IMR-90 (cell line): ENCODE measurements around the gene GLDC.

Experiments used
- CTCF ChIP-seq: conservative IDR thresholded peaks from 2 replicates; pipeline ENCODE4 v1.5.1; 2012; ENCODE audit warnings: mild to moderate bottlenecking, low read depth, low read length, improper control_type of control experiment
- FOS ChIP-seq: fragments of 150-350 bp; IDR thresholded peaks from 2 replicates; pipeline ENCODE4 v1.6.1; 2016; ENCODE audit warnings: low read depth, low read length
- MAFK ChIP-seq: IDR thresholded peaks from 2 replicates; pipeline ENCODE4 v1.6.1; 2012; ENCODE audit warnings: low read depth, low read length, improper control_type of control experiment
- MXI1 ChIP-seq: IDR thresholded peaks from 2 replicates; pipeline ENCODE4 v1.6.1; 2012; ENCODE audit warnings: low read depth, mild to moderate bottlenecking, low read length, moderate library complexity, borderline replicate concordance
- POLR2A ChIP-seq: IDR thresholded peaks from 2 replicates; pipeline ENCODE4 v1.6.1; 2012; ENCODE audit warnings: mild to moderate bottlenecking, low read depth, low read length
- RAD21 ChIP-seq: IDR thresholded peaks from 2 replicates; pipeline ENCODE4 v1.6.1; 2012; ENCODE audit warnings: low read length, improper control_type of control experiment
- SMC3 ChIP-seq: fragments of 150-350 bp; IDR thresholded peaks from 2 replicates; pipeline ENCODE4 v1.6.1; 2016; ENCODE audit warnings: low read depth, mild to moderate bottlenecking, antibody characterized with exemption, low read length, moderate library complexity
- TF ChIP-seq, protein P1 (sequence below): fragments of 150-350 bp; IDR thresholded peaks from 2 replicates; pipeline ENCODE4 v1.6.1; 2016; ENCODE audit warnings: low read depth, mild to moderate bottlenecking, low read length, moderate library complexity, borderline replicate concordance
- TF ChIP-seq, protein P2 (sequence below): fragments of 150-350 bp; IDR thresholded peaks from 2 replicates; pipeline ENCODE4 v1.6.1; 2017; ENCODE audit warnings: mild to moderate bottlenecking, antibody characterized with exemption, low read length, low read depth

DNA sequence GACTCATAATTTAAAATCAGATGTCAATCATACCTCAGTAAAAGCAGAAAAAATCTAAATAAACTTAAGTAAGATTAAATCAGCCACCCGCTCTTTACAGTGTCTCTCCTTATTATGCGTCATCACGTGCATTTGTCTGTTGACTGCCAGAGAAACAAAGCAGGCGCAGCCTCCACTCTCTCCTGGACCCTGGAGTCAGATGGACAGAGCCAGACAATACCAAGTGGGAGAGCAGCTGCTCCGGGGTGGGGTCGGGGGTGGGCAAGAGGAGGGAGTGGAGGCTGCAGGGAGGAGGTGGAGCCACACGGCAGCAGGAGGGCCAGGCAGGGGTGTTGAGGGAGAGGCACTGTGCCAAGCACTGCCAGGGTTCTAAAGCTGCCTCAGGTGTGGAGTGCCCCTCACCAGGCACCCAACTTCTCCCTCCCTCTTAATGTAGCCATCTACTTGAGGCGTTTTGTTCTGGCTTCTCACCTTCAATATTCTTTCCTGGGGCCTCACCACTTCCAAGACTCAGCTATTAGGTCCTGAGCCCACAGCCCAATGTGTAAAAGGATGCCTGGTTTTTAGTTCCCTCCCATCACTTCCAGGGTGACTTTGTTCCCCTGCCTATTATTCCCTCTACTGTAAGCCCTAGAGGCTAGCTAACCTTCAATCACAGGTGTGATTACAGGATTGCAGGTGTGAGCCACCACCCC lies 96.3 kb downstream of the GLDC start:
- TF ChIP-seq POLR2A (no peak), CTCF (no peak), RAD21 (no peak), MXI1 (no peak), SMC3 (no peak), FOS (no peak), MAFK (no peak)
- TF ChIP-seq, protein P1, sequence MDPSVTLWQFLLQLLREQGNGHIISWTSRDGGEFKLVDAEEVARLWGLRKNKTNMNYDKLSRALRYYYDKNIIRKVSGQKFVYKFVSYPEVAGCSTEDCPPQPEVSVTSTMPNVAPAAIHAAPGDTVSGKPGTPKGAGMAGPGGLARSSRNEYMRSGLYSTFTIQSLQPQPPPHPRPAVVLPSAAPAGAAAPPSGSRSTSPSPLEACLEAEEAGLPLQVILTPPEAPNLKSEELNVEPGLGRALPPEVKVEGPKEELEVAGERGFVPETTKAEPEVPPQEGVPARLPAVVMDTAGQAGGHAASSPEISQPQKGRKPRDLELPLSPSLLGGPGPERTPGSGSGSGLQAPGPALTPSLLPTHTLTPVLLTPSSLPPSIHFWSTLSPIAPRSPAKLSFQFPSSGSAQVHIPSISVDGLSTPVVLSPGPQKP, result no peak
- TF ChIP-seq, protein P2, sequence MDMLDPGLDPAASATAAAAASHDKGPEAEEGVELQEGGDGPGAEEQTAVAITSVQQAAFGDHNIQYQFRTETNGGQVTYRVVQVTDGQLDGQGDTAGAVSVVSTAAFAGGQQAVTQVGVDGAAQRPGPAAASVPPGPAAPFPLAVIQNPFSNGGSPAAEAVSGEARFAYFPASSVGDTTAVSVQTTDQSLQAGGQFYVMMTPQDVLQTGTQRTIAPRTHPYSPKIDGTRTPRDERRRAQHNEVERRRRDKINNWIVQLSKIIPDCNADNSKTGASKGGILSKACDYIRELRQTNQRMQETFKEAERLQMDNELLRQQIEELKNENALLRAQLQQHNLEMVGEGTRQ, result no peak
